ENCODE results near the gene SLC6A8.

GRCh38 chrX:153681175-153681574 is 6.6 kb upstream of the SLC6A8 start:
- TF ChIP-seq MEIS1 (CRISPR knock-in tag; IDR thresholded peaks at IDR 0.05; ENCODE audit: borderline replicate concordance) (no peak), ZNF600 (tag by site-specific recombination; IDR thresholded peaks at IDR 0.05) (no peak), CTCF (tag by site-specific recombination; IDR thresholded peaks at IDR 0.05) (no peak), ZNF133 (tag by site-specific recombination; IDR thresholded peaks at IDR 0.05) (no peak), REPIN1 (tag by site-specific recombination; IDR thresholded peaks at IDR 0.05; ENCODE audit: low read depth) (no peak), REST (tag by site-specific recombination; IDR thresholded peaks at IDR 0.05) (no peak)
